Mucosa of rectum (tissue), 2 donors: ENCODE measurements around the gene IFNE.

Experiments
- H3K27ac ChIP-seq, 2 donors: one replicate each; pipeline ENCODE4 v1.7.0; 2013; ENCODE audit warnings: inconsistent platforms in 2 of 2, low read depth in 2 of 2, low read length in 2 of 2
- H3K27me3 ChIP-seq, 2 donors: one replicate each; pipeline ENCODE4 v1.7.0; 2013; ENCODE audit warnings: low read length in 2 of 2; ENCODE audit not compliant: control insufficient read depth in 2 of 2, insufficient read depth in 2 of 2
- H3K36me3 ChIP-seq, 2 donors: one replicate each; pipeline ENCODE4 v1.7.0; 2013; ENCODE audit warnings: low read length in 2 of 2; ENCODE audit not compliant: control insufficient read depth in 2 of 2, insufficient read depth in 2 of 2
- H3K4me1 ChIP-seq, 2 donors: one replicate each; pipeline ENCODE4 v1.7.0; 2013; ENCODE audit warnings: low read length in 2 of 2, mild to moderate bottlenecking in 1 of 2; ENCODE audit not compliant: control insufficient read depth in 2 of 2, insufficient read depth in 2 of 2
- H3K4me3 ChIP-seq, 2 donors: one replicate each; pipeline ENCODE4 v1.7.0; 2013; ENCODE audit warnings: low read length in 2 of 2
- H3K9ac ChIP-seq, 2 donors: one replicate each; pipeline ENCODE4 v1.7.0; 2013; ENCODE audit warnings: low read length in 2 of 2, low read depth in 1 of 2, mild to moderate bottlenecking in 1 of 2
- H3K9me3 ChIP-seq, 2 donors: one replicate each; pipeline ENCODE4 v1.7.0; 2013; ENCODE audit warnings: low read length in 2 of 2; ENCODE audit not compliant: control insufficient read depth in 2 of 2
- donor health status: healthy.
- donor health status: Normal muscosa, but diverticular disease.

IFNE gene

GRCh38 chr9:21499912-21500311 lies 17.8 kb upstream of the IFNE start:
- no peaks in the 10 kb centered on the region for H3K4me1 ChIP-seq
- H3K4me3 ChIP-seq = no peak overlapping the region
- no peak overlapping the region for H3K9ac ChIP-seq
- H3K27me3 ChIP-seq = no peaks in the 10 kb centered on the region
- H3K36me3 ChIP-seq = no peaks in the 10 kb centered on the region
- H3K9me3 ChIP-seq = no peaks in the 10 kb centered on the region
- H3K27ac ChIP-seq = no peak overlapping the region

GRCh38 chr9:21491756-21492155 lies 9.6 kb upstream of the IFNE start:
- Histone ChIP-seq H3K27ac (no peak overlapping the region), H3K9ac (no peak overlapping the region), H3K4me1 (no peaks in the 10 kb centered on the region), H3K36me3 (no peaks in the 10 kb centered on the region), H3K27me3 (no peaks in the 10 kb centered on the region), H3K9me3 (no peaks in the 10 kb centered on the region), H3K4me3 (no peak overlapping the region)

GRCh38 chr9:21481470-21482056 lies 550 bp downstream of the IFNE start:
- Histone ChIP-seq H3K27ac (no peak overlapping the region), H3K36me3 (no peaks in the 10 kb centered on the region), H3K4me1 (no peaks in the 10 kb centered on the region), H3K4me3 (no peak overlapping the region), H3K9ac (no peak overlapping the region), H3K27me3 (no peaks in the 10 kb centered on the region), H3K9me3 (no peaks in the 10 kb centered on the region)

- Histone ChIP-seq H3K4me3 (no peak overlapping the region), H3K36me3 (no peaks in the 10 kb centered on the region), H3K9ac (no peak overlapping the region), H3K27ac (no peak overlapping the region), H3K9me3 (no peaks in the 10 kb centered on the region), H3K27me3 (no peaks in the 10 kb centered on the region), H3K4me1 (no peaks in the 10 kb centered on the region)
These were observed 2.9 kb downstream of the IFNE start for GRCh38 chr9:21479152-21479702.

- Histone ChIP-seq H3K9ac (no peak overlapping the region), H3K4me1 (no peaks in the 10 kb centered on the region), H3K9me3 (no peaks in the 10 kb centered on the region), H3K36me3 (no peaks in the 10 kb centered on the region), H3K27ac (no peak overlapping the region), H3K4me3 (no peak overlapping the region), H3K27me3 (no peaks in the 10 kb centered on the region)
These were observed 4.6 kb downstream of the IFNE start for GRCh38 chr9:21477466-21477865.

GRCh38 chr9:21473236-21473635 lies 8.9 kb downstream of the IFNE start:
- H3K9ac ChIP-seq = no peak overlapping the region
- no peak overlapping the region for H3K27ac ChIP-seq
- H3K27me3 ChIP-seq = no peaks in the 10 kb centered on the region
- H3K4me1 ChIP-seq = no peaks in the 10 kb centered on the region
- no peak overlapping the region for H3K4me3 ChIP-seq
- H3K9me3 ChIP-seq = no peaks in the 10 kb centered on the region
- no peaks in the 10 kb centered on the region for H3K36me3 ChIP-seq

GRCh38 chr9:21470126-21470525 lies 12.0 kb downstream of the IFNE start:
- no peaks in the 10 kb centered on the region for H3K27me3 ChIP-seq
- H3K36me3 ChIP-seq = no peaks in the 10 kb centered on the region
- no peaks in the 10 kb centered on the region for H3K9me3 ChIP-seq
- H3K27ac ChIP-seq = no peak overlapping the region
- no peak overlapping the region for H3K4me3 ChIP-seq
- H3K4me1 ChIP-seq = no peaks in the 10 kb centered on the region
- no peak overlapping the region for H3K9ac ChIP-seq

- H3K4me1 ChIP-seq = no peaks in the 10 kb centered on the region
- H3K36me3 ChIP-seq = no peaks in the 10 kb centered on the region
- H3K9me3 ChIP-seq = no peaks in the 10 kb centered on the region
- H3K4me3 ChIP-seq = no peak overlapping the region
- H3K27ac ChIP-seq = no peak overlapping the region
- H3K9ac ChIP-seq = no peak overlapping the region
- no peaks in the 10 kb centered on the region for H3K27me3 ChIP-seq
These were observed 16.1 kb downstream of the IFNE start for GRCh38 chr9:21465859-21466518.

GRCh38 chr9:21465138-21465537 lies 17.0 kb downstream of the IFNE start:
- H3K9me3 ChIP-seq = no peaks in the 10 kb centered on the region
- no peaks in the 10 kb centered on the region for H3K36me3 ChIP-seq
- H3K27ac ChIP-seq = no peak overlapping the region
- H3K9ac ChIP-seq = no peak overlapping the region
- no peaks in the 10 kb centered on the region for H3K27me3 ChIP-seq
- no peaks in the 10 kb centered on the region for H3K4me1 ChIP-seq
- no peak overlapping the region for H3K4me3 ChIP-seq

GRCh38 chr9:21461377-21461776 lies 20.7 kb downstream of the IFNE start:
- no peak overlapping the region for H3K27ac ChIP-seq
- H3K4me3 ChIP-seq = no peak overlapping the region
- H3K4me1 ChIP-seq = no peaks in the 10 kb centered on the region
- no peak overlapping the region for H3K9ac ChIP-seq
- H3K36me3 ChIP-seq = no peaks in the 10 kb centered on the region
- peaks cover 0 to 3% of the 10 kb centered on the region in 2 donors for H3K27me3 ChIP-seq
- no peaks in the 10 kb centered on the region for H3K9me3 ChIP-seq
